CD4-positive, alpha-beta T cell treated with Interleukin-15 for 1 hour (primary cell): ENCODE data around the gene SAMD10.
A peak's percentile ranks its signal among the peaks of the same experiment; 100 is the strongest.
"Not testable (repeated sequence)": the region's sequence is repeated elsewhere in the genome, so short reads cannot be mapped to it uniquely, and the experiment has no call there.

Experiments used
- DNase-seq: peaks from one replicate; pipeline ENCODE4 v3.0.0-alpha.2; 2020

Gene SAMD10

DNA sequence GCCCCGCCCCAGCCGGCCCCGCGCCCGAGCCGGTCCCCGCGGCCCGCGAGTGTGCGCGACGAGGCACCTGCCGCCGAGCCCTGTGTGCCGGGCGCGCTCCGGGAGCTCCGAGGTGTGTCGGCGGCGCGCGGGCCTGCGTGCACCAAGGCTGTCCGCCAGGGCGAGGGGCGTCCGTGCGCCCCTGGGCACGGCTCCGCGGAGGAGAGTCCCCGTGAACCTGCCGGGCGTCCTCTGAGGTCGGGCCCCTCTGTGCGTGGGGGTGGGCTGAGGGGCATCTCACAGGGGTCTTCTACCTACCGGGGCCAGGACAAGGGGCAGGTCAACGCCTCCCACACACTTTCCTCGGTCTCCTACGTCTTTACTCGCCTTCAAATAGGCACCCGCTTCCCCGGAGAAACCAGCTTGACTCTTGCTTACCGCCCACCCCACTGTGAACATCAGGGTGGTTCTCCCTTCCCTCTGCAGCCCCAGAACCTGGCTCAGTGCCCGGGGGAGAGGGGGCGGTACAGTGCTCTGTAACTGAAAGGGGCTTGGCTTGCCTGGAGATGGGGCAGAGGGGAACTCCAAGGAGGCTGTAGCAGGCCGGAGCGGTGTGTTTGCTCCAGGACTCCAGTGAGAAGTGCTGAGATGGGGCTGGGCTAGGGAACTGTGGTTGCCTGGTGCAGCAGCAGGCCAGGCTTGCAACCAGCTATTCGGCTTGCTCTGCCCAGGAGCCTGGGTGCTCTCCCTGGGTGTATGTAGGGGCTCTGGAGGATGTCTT lies at the start of gene SAMD10:
SAMD10 (minus strand) TSS at position 86 of the 760 bp plus-strand sequence. CDS start 175 bp downstream, outside the sequence.
- peak; percentile 64 for DNase-seq

GRCh38 chr20:64027981-64028685 lies 48.7 kb upstream of the SAMD10 start:
- no peak for DNase-seq

- DNase-seq: no peak
These were observed 46.5 kb upstream of the SAMD10 start for GRCh38 chr20:64025826-64026412.

DNA sequence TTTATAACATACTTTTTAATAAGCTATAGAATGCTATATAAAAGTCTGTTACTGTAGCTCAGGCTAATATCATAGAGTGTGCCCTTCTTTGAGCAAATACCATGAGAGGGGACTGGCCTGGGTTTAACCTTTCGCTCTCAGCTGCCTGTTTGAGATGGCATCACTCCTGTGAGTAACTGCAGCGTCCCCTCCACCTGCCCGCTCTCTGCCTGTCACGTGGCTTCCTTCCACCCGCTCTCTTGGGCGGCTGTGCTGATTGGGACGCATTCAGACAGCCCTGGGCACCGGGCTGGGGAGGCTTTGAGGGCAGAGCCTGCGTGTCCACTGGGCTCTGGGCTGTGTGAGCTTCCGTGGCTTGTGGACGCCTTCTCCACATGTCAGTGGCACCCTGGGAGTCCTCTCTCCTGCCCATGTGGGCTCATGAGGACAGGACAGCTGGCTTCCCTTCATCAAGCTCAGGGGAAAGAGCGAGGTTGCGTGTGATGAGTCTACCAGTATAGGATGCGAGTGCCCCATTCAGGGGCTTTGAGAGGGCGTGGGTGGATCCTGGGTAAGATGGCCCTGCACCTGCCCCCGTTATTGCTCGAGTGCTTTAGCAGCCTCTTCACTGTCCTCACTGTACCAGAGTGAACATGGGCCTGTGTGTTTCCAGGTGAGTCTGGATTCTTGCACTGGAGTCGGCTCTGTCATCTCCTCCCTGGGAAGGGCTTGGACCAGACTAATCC lies 45.8 kb upstream of the SAMD10 start:
- DNase-seq: no peak

DNA sequence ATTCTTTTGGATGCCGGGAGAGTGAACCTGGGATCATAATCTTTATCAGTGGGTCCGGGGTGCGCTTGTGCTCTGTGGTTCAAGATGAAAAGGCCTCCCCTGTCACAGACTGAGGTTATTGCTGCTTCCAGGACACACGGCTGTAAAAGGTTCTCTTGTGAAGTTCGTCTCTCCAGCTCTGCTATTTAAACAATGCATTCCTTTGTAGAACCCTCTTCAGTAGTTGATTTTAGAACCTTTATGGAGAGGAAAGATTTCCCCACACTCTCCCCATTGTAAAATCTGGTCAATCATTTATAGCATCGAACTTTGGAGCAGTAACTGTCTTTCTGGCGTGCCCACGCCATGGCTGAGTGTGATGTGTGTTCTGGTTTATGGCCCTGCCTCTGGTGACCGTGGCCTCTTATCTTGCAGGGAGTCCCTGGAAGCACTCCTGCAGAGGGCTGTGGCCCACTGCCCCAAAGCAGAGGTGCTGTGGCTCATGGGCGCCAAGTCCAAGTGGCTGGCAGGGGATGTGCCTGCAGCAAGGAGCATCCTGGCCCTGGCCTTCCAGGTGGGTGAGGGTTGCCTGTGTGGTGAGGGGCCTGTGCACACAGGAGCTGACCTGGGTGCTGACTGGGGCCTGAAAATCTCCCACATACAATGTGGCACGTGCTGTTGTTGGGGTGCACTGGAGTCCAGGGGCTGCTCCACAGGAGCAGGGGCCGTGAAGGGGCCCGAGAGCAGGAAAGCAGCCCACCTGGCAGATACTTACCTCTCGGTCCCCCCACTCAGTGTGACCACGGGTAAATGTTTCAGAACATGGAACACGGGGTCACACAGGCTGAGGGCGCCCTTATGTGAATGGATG lies 44.9 kb upstream of the SAMD10 start:
- DNase-seq: no peak

DNA sequence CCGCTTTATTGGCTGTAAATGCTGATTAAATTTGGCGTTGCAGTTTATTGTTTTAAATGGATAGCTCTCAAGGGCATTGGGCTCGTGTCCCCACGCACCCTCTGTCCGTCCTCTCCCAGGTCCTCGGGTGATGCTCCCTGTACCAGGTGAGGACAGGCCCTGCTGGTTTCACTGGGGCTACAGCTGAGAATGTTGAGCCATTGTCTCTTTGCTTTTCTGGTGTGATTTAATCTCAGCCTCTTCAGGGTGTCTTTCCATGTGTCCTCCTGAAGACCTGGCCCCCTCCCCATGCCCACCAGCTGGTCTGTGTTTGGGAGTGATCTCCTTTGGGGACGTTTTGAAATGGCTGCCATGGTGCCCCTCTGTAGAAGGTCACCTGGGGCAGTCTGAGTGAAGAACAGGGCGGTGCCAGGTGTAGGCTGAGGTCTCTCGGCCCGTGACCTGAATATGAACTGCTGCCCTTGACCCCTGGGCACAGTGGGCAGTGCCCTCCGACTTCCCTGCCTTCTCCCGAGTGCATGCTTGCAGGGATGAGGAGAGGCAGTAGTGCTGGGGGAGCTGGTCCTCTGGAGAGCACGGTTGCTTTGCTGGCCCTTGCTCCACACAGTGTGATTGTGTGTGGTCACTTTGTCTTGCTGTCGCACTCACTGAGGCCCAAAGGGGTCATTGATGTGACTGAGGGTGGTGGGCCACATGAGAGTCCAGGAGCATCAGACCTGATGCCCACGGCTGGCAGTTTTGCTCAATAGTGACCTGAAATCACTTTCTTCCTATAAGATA lies 44.1 kb upstream of the SAMD10 start:
- no peak for DNase-seq

- DNase-seq: no peak
These were observed 43.4 kb upstream of the SAMD10 start for GRCh38 chr20:64022671-64023360.

DNA sequence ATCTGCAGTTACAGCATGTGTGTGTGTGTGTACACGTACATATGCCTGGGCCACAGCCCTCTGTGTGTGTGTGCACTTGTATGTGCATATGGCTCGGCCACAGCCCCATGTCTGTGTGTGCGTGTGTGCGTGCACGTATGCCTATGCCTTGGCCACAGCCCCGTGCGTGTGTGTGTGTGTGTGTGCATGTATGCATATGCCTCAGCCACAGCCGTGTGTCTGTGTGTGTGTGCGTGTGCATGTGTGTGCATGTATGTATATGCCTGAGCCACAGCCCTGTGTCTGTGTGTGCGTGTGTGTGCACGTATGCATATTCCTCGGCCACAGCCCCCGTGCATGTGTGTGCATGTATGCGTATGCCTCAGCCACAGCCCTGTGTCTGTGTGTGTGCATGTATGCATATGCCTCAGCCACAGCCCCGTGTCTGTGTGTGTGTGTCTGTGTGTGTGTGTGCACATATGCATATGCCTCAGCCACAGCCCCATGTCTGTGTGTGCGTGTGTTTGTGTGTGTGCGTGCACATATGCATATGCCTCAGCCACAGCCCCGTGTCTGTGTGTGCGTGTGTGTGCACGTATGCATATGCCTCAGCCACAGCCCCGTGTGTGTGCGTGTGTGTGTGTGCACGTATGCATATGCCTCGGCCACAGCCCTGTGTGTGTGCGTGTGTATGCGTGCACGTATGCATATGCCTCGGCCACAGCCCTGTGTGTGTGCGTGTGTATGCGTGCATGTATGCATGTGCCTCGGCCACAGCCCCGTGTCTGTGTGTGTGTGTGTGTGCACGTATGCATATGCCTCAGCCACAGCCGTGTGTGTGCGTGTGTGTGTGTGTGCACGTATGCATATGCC lies 41.9 kb upstream of the SAMD10 start:
- no peak for DNase-seq

- DNase-seq: no peak
These were observed 36.2 kb upstream of the SAMD10 start for GRCh38 chr20:64015635-64016034.

- not testable (repeated sequence) for DNase-seq
These were observed 33.1 kb upstream of the SAMD10 start for GRCh38 chr20:64012385-64013154.

GRCh38 chr20:64011366-64011779 lies 31.9 kb upstream of the SAMD10 start:
- DNase-seq: no peak

DNA sequence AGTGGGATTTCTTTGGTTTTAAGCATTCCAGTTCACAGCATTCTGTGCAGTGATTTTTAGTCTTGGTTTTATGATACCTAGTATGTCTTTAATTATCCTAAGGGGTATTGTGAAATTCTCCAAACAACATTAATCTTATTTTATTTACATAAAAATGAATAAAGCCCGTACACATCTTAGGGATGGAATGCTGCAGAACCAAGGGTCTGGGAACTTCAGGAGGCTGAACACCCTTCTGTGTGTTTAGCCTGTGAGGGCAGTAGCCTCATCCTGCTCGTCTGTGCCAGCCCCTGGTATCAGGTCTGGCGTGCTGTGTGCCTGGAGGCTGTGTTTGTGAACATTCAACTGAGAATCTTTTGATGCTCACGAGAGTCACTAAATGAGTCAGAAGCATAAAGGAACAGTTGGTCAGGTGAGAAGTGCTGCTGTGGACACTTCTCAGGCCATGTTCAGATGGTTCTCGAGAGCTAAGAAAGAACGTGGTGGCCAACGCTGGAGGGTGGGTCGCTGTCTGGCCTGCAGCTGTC lies 31.3 kb upstream of the SAMD10 start:
- no peak for DNase-seq

DNA sequence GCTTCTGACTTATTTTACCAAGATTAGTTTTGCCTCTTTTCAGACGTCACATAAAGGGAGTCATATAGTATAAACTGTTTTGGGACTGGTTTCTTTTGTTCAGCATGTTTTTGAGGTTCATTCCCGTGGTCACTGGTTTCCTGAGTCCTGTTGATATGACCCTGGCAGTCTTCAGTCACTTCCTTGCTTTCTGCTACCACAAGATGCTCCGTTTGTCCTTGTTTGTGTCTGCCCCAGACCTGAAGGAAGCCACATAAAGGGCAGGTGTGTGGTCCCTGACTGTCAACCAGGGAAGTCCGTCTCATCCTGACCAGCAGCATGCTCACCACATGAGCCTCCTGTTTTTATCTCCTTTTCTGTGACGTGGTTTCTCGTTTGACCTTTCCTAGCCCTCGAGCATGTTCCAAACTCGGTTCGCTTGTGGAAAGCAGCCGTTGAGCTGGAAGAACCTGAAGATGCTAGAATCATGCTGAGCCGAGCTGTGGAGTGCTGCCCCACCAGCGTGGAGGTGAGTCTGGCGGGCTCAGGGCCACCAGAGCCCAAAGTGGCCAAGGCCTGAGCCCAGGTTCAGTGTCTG lies 30.5 kb upstream of the SAMD10 start:
- no peak for DNase-seq

- no peak for DNase-seq
These were observed 27.5 kb upstream of the SAMD10 start for GRCh38 chr20:64006902-64007301.

DNA sequence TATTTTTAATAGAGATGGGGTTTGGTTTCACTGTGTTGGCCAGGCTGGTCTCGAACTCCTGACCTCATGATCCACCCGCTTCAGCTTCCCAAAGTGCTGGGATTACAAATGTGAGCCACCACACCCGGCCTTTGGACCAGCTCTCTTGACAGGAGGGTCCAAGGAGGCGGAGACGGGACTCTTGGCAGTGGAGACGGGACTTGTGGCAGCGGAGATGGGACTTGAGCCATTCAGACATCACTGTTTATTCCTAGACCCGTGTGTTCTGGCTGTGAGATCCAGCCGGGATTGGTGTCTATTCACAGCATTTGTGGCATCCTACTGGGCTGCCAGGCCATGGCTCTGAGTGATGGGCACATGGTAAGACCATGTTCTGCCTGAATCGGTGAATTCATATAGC lies 27.0 kb upstream of the SAMD10 start:
- no peak for DNase-seq

- DNase-seq: no peak
These were observed 26.0 kb upstream of the SAMD10 start for GRCh38 chr20:64005394-64005793.

- DNase-seq: no peak
These were observed 24.7 kb upstream of the SAMD10 start for GRCh38 chr20:64003960-64004725.

GRCh38 chr20:64001607-64002011 lies 22.2 kb upstream of the SAMD10 start:
- no peak for DNase-seq
